Activated T-cell treated with anti-CD3 and anti-CD28 coated beads for 24 hours (primary cell): Measurements from ENCODE around the gene PATJ.

Source experiments
- DNase-seq: peaks from one replicate; pipeline ENCODE4 v3.0.0-alpha.2; 2020; ENCODE audit warnings: low read depth

PATJ gene

GRCh38 chr1:61993331-61993961 lies 251.2 kb downstream of the PATJ start:
- no peak for DNase-seq

- no peak for DNase-seq
These were observed 253.4 kb downstream of the PATJ start for GRCh38 chr1:61995641-61996040.

- no peak for DNase-seq
These were observed 254.8 kb downstream of the PATJ start for GRCh38 chr1:61997123-61997522.

GRCh38 chr1:62003777-62004176 lies 261.5 kb downstream of the PATJ start:
- no peak for DNase-seq

GRCh38 chr1:62006690-62007089 lies 264.4 kb downstream of the PATJ start:
- DNase-seq = no peak

GRCh38 chr1:62011006-62011405 lies 268.7 kb downstream of the PATJ start:
- no peak for DNase-seq

GRCh38 chr1:62012095-62012494 lies 269.8 kb downstream of the PATJ start:
- DNase-seq = no peak

- DNase-seq = no peak
These were observed 270.6 kb downstream of the PATJ start for GRCh38 chr1:62012836-62013235.

- no peak for DNase-seq
These were observed 271.0 kb downstream of the PATJ start for GRCh38 chr1:62013264-62013663.

GRCh38 chr1:62022382-62022983 lies 280.2 kb downstream of the PATJ start:
- DNase-seq = no peak

GRCh38 chr1:62024690-62025089 lies 282.4 kb downstream of the PATJ start:
- no peak for DNase-seq

GRCh38 chr1:62025154-62025553 lies 282.9 kb downstream of the PATJ start:
- DNase-seq = no peak

- DNase-seq = no peak
These were observed 283.6 kb downstream of the PATJ start for GRCh38 chr1:62025892-62026291.

- no peak for DNase-seq
These were observed 287.4 kb downstream of the PATJ start for GRCh38 chr1:62029704-62030103.

GRCh38 chr1:62034790-62035189 lies 292.5 kb downstream of the PATJ start:
- no peak for DNase-seq

GRCh38 chr1:62037274-62037673 lies 295.0 kb downstream of the PATJ start:
- no peak for DNase-seq

GRCh38 chr1:62038594-62039284 lies 296.5 kb downstream of the PATJ start:
- no peak for DNase-seq

- DNase-seq = no peak
These were observed 298.2 kb downstream of the PATJ start for GRCh38 chr1:62040450-62040849.

- no peak for DNase-seq
These were observed 298.7 kb downstream of the PATJ start for GRCh38 chr1:62040973-62041372.

GRCh38 chr1:62043154-62043553 lies 300.9 kb downstream of the PATJ start:
- no peak for DNase-seq

GRCh38 chr1:62045574-62045973 lies 303.3 kb downstream of the PATJ start:
- DNase-seq = no peak

GRCh38 chr1:62046927-62047326 lies 304.6 kb downstream of the PATJ start:
- DNase-seq = no peak

GRCh38 chr1:62050165-62050564 lies 307.9 kb downstream of the PATJ start:
- DNase-seq = no peak

GRCh38 chr1:62052946-62053345 lies 310.7 kb downstream of the PATJ start:
- no peak for DNase-seq
